Panc1 (cell line): Measurements from ENCODE around the gene PICALM. TPM values are rescaled to one million over a fixed set of nuclear protein-coding genes. Genes with fewer than 3 reads are reported as not detected.
A peak's percentile ranks its signal among the peaks of the same experiment; 100 is the strongest.

Experiments
- ATAC-seq: fragments of 200-7000 bp; cut with Tn5 transposase; 2 replicates; pipeline ENCODE4 v1.9.1; 2020; ENCODE audit warnings: mild to moderate bottlenecking, moderate library complexity
- BruUV-seq: library from RNA; stranded (reverse); fragments of 400-500 nt; replicated peaks from 2 replicates; lab custom pipeline; 2021; lab: Mats Ljungman, UMichigan
- CTCF ChIA-PET: fragments of 300-600 bp; sonication (Branson Sonifier 250); formaldehyde crosslinking; loops from one replicate; lab custom pipeline; 2022; ENCODE audit warnings: antibody characterized with exemption; lab: Charles Lee
- POLR2A ChIA-PET: fragments of 300-600 bp; sonication (Branson Sonifier 250); formaldehyde crosslinking; loops from one replicate; lab custom pipeline; 2022; ENCODE audit warnings: antibody characterized with exemption; lab: Charles Lee
- DNase-seq: peaks from one replicate; pipeline ENCODE4 v3.0.0-alpha.2; 2010; ENCODE audit warnings: low read depth, low spot score
- H3K27ac ChIP-seq: 2 replicates; pipeline ENCODE4 v1.5.1; 2011; ENCODE audit warnings: mild to moderate bottlenecking, low read length, inconsistent platforms
- H3K27me3 ChIP-seq: fragments of 200-500 bp; sonication (Bioruptor generic); 2 replicates; pipeline ENCODE4 v1.6.0; 2014; ENCODE audit warnings: low read length, inconsistent platforms; ENCODE audit not compliant: control insufficient read depth, insufficient read depth
- H3K36me3 ChIP-seq: fragments of 200-500 bp; sonication (Bioruptor generic); 2 replicates; pipeline ENCODE4 v1.5.1; 2014; ENCODE audit warnings: inconsistent platforms, mild to moderate bottlenecking, low read length, moderate library complexity; ENCODE audit not compliant: control insufficient read depth, insufficient read depth
- H3K4me1 ChIP-seq: 2 replicates; pipeline ENCODE4 v1.5.1; 2011; ENCODE audit warnings: inconsistent platforms, mild to moderate bottlenecking, low read length, moderate library complexity; ENCODE audit not compliant: control insufficient read depth, insufficient read depth
- H3K4me3 ChIP-seq, 2 experiments: 2 replicates each; pipeline ENCODE4 v1.5.1; 2011 to 2012; ENCODE audit warnings: low read depth in 2 of 2, low read length in 2 of 2, mild to moderate bottlenecking in 2 of 2, inconsistent platforms in 1 of 2, moderate library complexity in 1 of 2
- H3K9me3 ChIP-seq: fragments of 200-500 bp; sonication (Bioruptor generic); 2 replicates; pipeline ENCODE4 v1.5.1; 2014; ENCODE audit warnings: low read depth, mild to moderate bottlenecking, inconsistent platforms, low read length, moderate library complexity; ENCODE audit not compliant: control insufficient read depth, insufficient read depth
- POLR2AphosphoS5 ChIP-seq: IDR thresholded peaks from 2 replicates; pipeline ENCODE4 v1.6.1; 2012; ENCODE audit warnings: mild to moderate bottlenecking, low read depth, low read length, moderate library complexity
- SIN3A ChIP-seq: IDR thresholded peaks from 2 replicates; pipeline ENCODE4 v1.6.1; 2012; ENCODE audit warnings: low read depth, mild to moderate bottlenecking, low read length, moderate library complexity, borderline replicate concordance; ENCODE audit not compliant: insufficient read depth
- TCF7L2 ChIP-seq: IDR thresholded peaks from 2 replicates; pipeline ENCODE4 v1.6.1; 2011; ENCODE audit warnings: mild to moderate bottlenecking, low read depth, low read length, inconsistent platforms
- in situ Hi-C: cut with HindIII; loops from 2 replicates; pipeline ENCODE4 v1.10.0; 2016; ENCODE audit warnings: low sequenced_read_pairs, low pct_unique_long_range_greater_than_20kb
- intact Hi-C: fragments of 100-400 bp; cut with micrococcal nuclease; formaldehyde crosslinking; loops from one replicate; pipeline ENCODE4 v1.10.0; 2022; ENCODE audit not compliant: unreplicated experiment
- total RNA-seq: library from RNA; stranded (reverse); gene quantifications from one replicate; pipeline ENCODE4 v1.2.1, GENCODE V29; 2021; ENCODE audit not compliant: unreplicated experiment
- TF ChIP-seq, protein P1 (sequence below): fragments of 450-650 bp; IDR thresholded peaks from 2 replicates; pipeline ENCODE4 v1.5.1; 2017; ENCODE audit warnings: mild to moderate bottlenecking
- TF ChIP-seq, protein P2 (sequence below), 2 experiments: IDR thresholded peaks; 2 replicates each; pipeline ENCODE4 v1.6.1; 2011 to 2012; ENCODE audit warnings: low read depth in 2 of 2, control low read depth in 1 of 2, low read length in 1 of 2, mild to moderate bottlenecking in 1 of 2, moderate library complexity in 1 of 2; ENCODE audit not compliant: insufficient read depth in 1 of 2

Gene PICALM
- total RNA-seq, 1 experiment from 2014 or later, result 153 TPM

DNA sequence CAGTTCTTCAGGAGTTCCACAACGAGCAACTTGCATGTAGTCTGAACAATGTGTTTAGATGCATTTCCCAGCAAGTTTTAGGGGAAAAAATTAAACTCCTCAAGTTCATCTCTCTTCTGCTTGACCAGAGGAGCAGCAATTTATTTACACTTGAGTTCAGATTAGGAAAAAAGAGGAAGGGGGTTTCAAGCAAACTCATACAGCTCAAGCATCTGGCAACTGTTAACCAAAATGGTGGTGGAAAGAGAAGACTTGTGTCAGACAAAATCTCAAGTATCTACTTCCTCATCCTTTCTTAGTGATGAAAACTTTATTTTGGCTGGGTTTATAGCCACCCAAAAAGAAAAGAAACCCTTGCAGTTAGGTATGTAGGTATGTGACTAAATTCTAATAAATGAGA lies 29.1 kb upstream of the PICALM start:
- no peak for DNase-seq
- Histone ChIP-seq H3K9me3 (no peaks in the 10 kb centered on the region), H3K36me3 (no peaks in the 10 kb centered on the region), H3K27me3 (no peaks in the 10 kb centered on the region), H3K4me3 (no peak overlapping the region), H3K4me1 (peaks cover 12% of the 10 kb centered on the region; the same call in 1 of the 2 replicates), H3K27ac (no peak overlapping the region)
- ATAC-seq, result no peak
- in situ Hi-C loops (no loop called here), intact Hi-C loops (no loop called here)
- TF ChIP-seq TCF7L2 (no peak), POLR2AphosphoS5 (no peak), SIN3A (no peak)
- TF ChIP-seq, protein P1, sequence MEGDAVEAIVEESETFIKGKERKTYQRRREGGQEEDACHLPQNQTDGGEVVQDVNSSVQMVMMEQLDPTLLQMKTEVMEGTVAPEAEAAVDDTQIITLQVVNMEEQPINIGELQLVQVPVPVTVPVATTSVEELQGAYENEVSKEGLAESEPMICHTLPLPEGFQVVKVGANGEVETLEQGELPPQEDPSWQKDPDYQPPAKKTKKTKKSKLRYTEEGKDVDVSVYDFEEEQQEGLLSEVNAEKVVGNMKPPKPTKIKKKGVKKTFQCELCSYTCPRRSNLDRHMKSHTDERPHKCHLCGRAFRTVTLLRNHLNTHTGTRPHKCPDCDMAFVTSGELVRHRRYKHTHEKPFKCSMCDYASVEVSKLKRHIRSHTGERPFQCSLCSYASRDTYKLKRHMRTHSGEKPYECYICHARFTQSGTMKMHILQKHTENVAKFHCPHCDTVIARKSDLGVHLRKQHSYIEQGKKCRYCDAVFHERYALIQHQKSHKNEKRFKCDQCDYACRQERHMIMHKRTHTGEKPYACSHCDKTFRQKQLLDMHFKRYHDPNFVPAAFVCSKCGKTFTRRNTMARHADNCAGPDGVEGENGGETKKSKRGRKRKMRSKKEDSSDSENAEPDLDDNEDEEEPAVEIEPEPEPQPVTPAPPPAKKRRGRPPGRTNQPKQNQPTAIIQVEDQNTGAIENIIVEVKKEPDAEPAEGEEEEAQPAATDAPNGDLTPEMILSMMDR, result no peak
- TF ChIP-seq, protein P2, sequence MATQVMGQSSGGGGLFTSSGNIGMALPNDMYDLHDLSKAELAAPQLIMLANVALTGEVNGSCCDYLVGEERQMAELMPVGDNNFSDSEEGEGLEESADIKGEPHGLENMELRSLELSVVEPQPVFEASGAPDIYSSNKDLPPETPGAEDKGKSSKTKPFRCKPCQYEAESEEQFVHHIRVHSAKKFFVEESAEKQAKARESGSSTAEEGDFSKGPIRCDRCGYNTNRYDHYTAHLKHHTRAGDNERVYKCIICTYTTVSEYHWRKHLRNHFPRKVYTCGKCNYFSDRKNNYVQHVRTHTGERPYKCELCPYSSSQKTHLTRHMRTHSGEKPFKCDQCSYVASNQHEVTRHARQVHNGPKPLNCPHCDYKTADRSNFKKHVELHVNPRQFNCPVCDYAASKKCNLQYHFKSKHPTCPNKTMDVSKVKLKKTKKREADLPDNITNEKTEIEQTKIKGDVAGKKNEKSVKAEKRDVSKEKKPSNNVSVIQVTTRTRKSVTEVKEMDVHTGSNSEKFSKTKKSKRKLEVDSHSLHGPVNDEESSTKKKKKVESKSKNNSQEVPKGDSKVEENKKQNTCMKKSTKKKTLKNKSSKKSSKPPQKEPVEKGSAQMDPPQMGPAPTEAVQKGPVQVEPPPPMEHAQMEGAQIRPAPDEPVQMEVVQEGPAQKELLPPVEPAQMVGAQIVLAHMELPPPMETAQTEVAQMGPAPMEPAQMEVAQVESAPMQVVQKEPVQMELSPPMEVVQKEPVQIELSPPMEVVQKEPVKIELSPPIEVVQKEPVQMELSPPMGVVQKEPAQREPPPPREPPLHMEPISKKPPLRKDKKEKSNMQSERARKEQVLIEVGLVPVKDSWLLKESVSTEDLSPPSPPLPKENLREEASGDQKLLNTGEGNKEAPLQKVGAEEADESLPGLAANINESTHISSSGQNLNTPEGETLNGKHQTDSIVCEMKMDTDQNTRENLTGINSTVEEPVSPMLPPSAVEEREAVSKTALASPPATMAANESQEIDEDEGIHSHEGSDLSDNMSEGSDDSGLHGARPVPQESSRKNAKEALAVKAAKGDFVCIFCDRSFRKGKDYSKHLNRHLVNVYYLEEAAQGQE (IDR thresholded peaks at IDR 0.05; ENCODE audit: insufficient read depth in 1 of 2, low read depth in 2 of 2, low read length in 1 of 2), result no peak
- ChIA-PET POLR2A (no interaction called here), CTCF (no interaction called here)
- BruUV-seq, result no TSS peak

DNA sequence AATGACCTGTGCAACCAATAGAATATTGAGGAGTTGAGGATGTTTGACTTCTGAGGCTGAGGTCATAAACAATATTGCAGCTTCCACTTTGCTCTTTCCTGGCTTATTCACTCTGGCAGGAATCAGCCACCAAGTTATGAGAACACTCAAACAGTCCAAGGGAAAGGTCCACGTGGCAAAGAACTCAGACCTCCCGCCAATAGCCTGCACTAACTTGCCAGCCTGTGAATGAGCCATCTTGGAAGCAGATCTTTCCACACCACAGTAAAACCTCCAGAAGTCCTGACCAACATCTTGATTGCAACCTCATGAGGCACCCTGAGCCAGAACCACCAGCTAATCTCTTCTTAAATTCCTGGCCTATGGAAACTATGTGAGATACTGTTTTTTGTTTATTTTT lies 22.7 kb upstream of the PICALM start:
- Histone ChIP-seq H3K4me3 (no peak overlapping the region), H3K27ac (no peak overlapping the region), H3K4me1 (no peaks in the 10 kb centered on the region), H3K27me3 (no peaks in the 10 kb centered on the region), H3K36me3 (no peaks in the 10 kb centered on the region), H3K9me3 (no peaks in the 10 kb centered on the region)
- ATAC-seq (0 out of 2 replicates have a peak, but pooled peaks have one; percentile 44), DNase-seq (no peak)
- no peak for TF ChIP-seq POLR2AphosphoS5
- TF ChIP-seq, protein P2 (IDR thresholded peaks at IDR 0.05; ENCODE audit: insufficient read depth in 1 of 2, low read depth in 2 of 2, low read length in 1 of 2), result no peak
- TF ChIP-seq TCF7L2, result no peak
- no peak for TF ChIP-seq SIN3A
- TF ChIP-seq, protein P1, result no peak
- ChIA-PET POLR2A (no interaction called here), CTCF (no interaction called here)
- no TSS peak for BruUV-seq
- in situ Hi-C loops (no loop called here), intact Hi-C loops (no loop called here)
